Measurements from ENCODE around the gene ZNF503.

- TF ChIP-seq CTCF (conservative IDR thresholded peaks at IDR 0.05; ENCODE audit: low read depth, low read length) (no peak), EZH2 (IDR thresholded peaks at IDR 0.05; ENCODE audit: low read length, unreplicated experiment) (no peak)
These were observed 48.0 kb upstream of the ZNF503 start for GRCh38 chr10:75449382-75450074.

Data from PC-3 (cell line).